Nephron progenitor cell (in vitro differentiated cells): ENCODE data around the gene ZBTB7A.
A peak's percentile ranks its signal among the peaks of the same experiment; 100 is the strongest.

Experiments
- DNase-seq: peaks from one replicate; pipeline ENCODE4 v3.0.0; 2021
- H3K27ac Mint-ChIP-seq: 2 replicates; pipeline ENCODE4 v1.8.0; 2021; ENCODE audit warnings: mild to moderate bottlenecking, moderate library complexity, mixed read lengths
- H3K27me3 Mint-ChIP-seq: 2 replicates; pipeline ENCODE4 v1.8.0; 2021; ENCODE audit warnings: mild to moderate bottlenecking, low read depth, mixed read lengths; ENCODE audit not compliant: poor library complexity
- H3K36me3 Mint-ChIP-seq: 2 replicates; pipeline ENCODE4 v1.8.0; 2021; ENCODE audit warnings: low read depth, mixed read lengths
- H3K4me1 Mint-ChIP-seq: 2 replicates; pipeline ENCODE4 v1.8.0; 2021; ENCODE audit warnings: mixed read lengths
- H3K4me3 Mint-ChIP-seq: 2 replicates; pipeline ENCODE4 v1.8.0; 2021; ENCODE audit warnings: mild to moderate bottlenecking, moderate library complexity, mixed read lengths
- H3K9me3 Mint-ChIP-seq: 2 replicates; pipeline ENCODE4 v1.8.0; 2021; ENCODE audit warnings: mild to moderate bottlenecking, moderate library complexity, mixed read lengths
- TF ChIP-seq, protein P1 (sequence below): fragments of 200-600 bp; sonication (generic); IDR thresholded peaks from 2 replicates; pipeline ENCODE4 v1.5.0; 2021; ENCODE audit warnings: antibody characterized with exemption

The ZBTB7A gene

DNA sequence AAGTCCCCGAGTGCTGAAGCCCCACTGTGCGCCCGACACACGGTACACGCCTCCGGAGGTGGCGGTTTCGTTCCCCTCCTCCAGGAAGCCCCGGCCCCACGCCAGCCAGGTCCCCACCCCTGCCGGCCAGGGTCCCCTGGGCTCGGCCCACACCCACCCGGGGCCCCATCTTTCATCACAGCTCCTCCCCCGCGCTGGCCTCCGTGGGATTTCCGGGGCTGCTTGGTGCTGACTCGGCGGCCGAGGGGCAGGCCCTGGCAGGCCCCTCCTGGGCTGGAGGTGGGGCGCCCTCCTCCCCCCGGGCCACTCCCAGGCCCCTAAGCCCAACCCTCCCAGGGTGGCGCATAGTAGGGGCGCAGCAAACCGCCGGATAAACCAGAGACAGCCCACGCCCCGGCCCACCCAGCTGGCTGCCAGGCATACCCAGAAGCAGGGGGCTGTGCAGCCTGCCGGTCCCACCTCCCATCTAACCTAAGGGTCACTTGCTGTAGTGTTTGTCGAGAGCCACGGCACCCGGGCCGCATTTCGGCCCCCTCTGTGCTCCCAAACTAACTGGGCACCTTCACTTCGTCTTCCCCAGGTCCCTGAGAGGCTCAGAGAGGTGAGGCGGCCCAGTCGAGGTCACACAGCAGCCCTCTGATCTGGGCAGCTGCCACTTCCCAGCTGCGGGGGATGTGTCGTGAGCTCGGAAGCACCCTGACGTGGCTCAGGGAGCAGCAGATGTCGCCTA is 6.6 kb downstream of the ZBTB7A start:
- no peaks in the 10 kb centered on the region for H3K27me3 Mint-ChIP-seq
- H3K36me3 Mint-ChIP-seq, result peaks cover 27% of the 10 kb centered on the region
- TF ChIP-seq, protein P1, sequence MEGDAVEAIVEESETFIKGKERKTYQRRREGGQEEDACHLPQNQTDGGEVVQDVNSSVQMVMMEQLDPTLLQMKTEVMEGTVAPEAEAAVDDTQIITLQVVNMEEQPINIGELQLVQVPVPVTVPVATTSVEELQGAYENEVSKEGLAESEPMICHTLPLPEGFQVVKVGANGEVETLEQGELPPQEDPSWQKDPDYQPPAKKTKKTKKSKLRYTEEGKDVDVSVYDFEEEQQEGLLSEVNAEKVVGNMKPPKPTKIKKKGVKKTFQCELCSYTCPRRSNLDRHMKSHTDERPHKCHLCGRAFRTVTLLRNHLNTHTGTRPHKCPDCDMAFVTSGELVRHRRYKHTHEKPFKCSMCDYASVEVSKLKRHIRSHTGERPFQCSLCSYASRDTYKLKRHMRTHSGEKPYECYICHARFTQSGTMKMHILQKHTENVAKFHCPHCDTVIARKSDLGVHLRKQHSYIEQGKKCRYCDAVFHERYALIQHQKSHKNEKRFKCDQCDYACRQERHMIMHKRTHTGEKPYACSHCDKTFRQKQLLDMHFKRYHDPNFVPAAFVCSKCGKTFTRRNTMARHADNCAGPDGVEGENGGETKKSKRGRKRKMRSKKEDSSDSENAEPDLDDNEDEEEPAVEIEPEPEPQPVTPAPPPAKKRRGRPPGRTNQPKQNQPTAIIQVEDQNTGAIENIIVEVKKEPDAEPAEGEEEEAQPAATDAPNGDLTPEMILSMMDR, result no peak
- H3K4me3 Mint-ChIP-seq, result no peak overlapping the region
- peaks cover 13% of the 10 kb centered on the region for H3K4me1 Mint-ChIP-seq
- no peak overlapping the region for H3K27ac Mint-ChIP-seq
- DNase-seq, result no peak
- no peaks in the 10 kb centered on the region for H3K9me3 Mint-ChIP-seq

DNA sequence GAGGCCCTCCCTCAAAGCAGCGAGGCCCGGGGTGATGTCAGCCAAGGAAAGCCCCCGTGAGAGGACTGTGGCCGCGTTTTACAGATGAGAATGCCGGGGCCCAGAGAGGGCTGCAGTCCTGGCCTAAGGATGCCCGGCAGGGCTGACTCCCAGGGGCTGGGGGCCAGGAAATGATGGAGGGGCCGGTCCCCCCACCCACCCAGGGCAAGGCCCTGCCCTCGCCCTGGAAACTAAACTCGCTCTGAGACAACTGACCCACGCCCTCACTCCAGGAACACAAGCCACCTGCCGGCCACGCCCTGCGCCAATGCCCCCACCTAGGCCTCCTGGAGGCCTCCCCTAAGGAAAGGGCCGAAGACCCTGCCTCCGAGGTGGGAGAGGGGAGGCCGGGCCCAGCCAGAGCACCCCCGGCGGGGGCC is 7.2 kb downstream of the ZBTB7A start:
- Mint-ChIP-seq H3K27ac (peak overlapping the region; percentile 36), H3K4me3 (no peak overlapping the region), H3K36me3 (peaks cover 28% of the 10 kb centered on the region), H3K27me3 (no peaks in the 10 kb centered on the region), H3K4me1 (peaks cover 13% of the 10 kb centered on the region), H3K9me3 (no peaks in the 10 kb centered on the region)
- TF ChIP-seq, protein P1, result no peak
- DNase-seq, result no peak

DNA sequence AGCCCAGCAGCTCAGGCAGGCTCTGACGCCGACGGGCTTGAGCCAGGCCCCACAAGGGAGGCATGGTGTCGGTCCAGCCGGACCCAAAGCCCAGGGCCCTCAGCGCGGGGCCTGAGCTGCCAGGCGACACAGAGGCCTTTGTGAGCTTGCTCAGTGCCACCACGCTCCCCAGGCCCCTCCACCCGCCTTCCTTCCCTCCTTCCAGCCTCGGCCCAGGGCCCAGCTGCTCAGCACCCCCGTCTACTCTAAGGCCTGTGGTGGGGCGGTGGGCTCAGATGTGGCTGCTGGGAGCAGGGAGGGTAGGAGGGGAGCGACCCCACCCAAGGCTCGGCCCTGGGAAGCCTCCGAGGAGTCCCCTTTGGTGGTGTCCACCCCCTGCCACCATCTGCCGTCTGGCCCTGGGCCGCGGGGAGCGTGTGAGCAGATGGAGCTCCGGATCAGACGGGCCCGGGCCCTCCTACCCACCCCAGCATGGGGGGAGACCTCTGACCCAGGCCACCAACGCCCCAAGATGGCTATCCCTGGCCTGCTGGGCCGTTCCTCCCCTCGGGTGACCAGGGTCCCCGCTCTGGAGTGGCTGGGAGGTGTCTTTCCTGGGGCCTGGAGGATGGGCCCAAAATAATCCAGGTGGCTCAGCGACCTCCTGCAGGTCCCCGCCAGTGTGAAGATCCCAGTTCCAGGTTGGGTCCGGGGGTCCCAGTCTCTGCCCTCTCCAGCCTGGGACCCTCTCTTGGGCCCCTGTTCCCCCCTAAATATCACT is 7.8 kb downstream of the ZBTB7A start:
- H3K4me3 Mint-ChIP-seq, result no peak overlapping the region
- no peak for DNase-seq
- no peaks in the 10 kb centered on the region for H3K9me3 Mint-ChIP-seq
- H3K27me3 Mint-ChIP-seq, result no peaks in the 10 kb centered on the region
- H3K4me1 Mint-ChIP-seq, result peaks cover 10% of the 10 kb centered on the region
- H3K27ac Mint-ChIP-seq, result peak overlapping the region; percentile 36
- peaks cover 28% of the 10 kb centered on the region for H3K36me3 Mint-ChIP-seq
- TF ChIP-seq, protein P1, result no peak

DNA sequence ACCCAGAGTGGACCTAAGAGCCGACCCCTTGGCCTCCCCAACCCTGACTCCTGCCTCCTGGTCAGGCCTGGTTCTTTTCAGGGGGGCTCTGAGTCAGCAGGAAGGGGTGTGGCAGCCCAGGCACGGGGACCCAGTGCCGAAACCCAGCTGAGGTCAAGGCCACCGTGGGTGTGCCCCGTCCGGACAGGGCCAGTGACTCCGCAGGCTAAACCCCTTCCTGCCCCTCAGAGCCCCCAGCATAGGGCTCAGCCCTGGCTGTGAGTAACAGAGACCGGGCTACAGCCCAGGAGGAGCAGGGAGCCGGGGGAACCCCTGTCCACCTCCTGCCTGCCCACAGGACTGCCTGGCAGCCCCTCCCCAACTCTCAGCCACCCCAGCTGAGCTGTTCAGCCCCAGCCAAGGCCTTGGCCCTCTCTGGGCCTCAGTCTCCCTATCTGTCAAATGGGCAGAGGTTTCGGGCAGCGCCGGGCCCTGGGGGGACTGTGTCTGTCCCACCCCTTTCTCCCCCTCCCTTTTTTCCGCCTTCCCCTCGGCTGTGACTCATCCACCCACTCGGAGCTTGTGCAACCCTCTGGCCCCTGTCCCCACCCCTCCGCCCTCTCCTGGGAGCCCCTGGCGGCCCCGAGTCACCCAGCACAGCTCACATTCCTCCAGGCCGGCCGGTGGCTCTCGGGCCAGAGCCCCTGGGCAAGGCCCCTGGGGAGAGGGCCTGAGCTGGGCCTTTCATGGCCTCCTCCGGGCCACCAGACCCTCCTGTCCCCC is 8.6 kb downstream of the ZBTB7A start:
- DNase-seq, result no peak
- no peaks in the 10 kb centered on the region for H3K27me3 Mint-ChIP-seq
- H3K4me1 Mint-ChIP-seq, result peaks cover 12% of the 10 kb centered on the region
- H3K9me3 Mint-ChIP-seq, result no peaks in the 10 kb centered on the region
- TF ChIP-seq, protein P1, result no peak
- H3K27ac Mint-ChIP-seq, result no peak overlapping the region
- H3K36me3 Mint-ChIP-seq, result peaks cover 36% of the 10 kb centered on the region
- no peak overlapping the region for H3K4me3 Mint-ChIP-seq

DNA sequence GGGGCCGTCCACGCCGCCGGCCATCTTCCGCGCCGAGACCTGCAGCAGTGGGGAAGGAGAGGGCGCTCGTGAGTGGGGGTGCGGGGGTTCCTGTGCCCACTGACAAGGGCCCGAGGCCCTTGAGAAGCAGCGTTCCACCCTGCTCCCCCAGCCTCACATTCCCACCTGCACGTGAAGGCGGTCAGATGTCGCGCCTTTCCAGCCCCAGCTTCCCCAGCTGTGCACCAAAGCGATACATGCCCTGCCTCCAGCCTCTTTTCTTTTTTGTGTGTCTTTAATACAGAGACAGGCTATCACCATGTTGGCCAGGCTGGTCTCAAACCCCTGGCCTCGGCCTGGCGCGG is 11.5 kb downstream of the ZBTB7A start:
- Mint-ChIP-seq H3K27me3 (no peaks in the 10 kb centered on the region), H3K4me1 (peaks cover 12% of the 10 kb centered on the region), H3K36me3 (peaks cover 53% of the 10 kb centered on the region), H3K27ac (peak overlapping the region; percentile 64), H3K4me3 (no peak overlapping the region), H3K9me3 (no peaks in the 10 kb centered on the region)
- TF ChIP-seq, protein P1, result no peak
- no peak for DNase-seq
